Left ventricle myocardium inferior (tissue), 1 donor: ENCODE results near the gene THPO. TPM values are rescaled to one million over a fixed set of nuclear protein-coding genes. Genes with fewer than 3 reads are reported as not detected.
A peak's percentile ranks its signal among the peaks of the same experiment; 100 is the strongest.

Experiments used
- DNase-seq: peaks from one replicate; pipeline ENCODE4 v3.0.0-alpha.2; 2020
- H3K27ac ChIP-seq: fragments of 200-600 bp; replicated peaks from 2 replicates; pipeline ENCODE4 v1.8.0; 2021
- H3K27me3 ChIP-seq: fragments of 200-600 bp; 2 replicates; pipeline ENCODE4 v1.8.0; 2021; ENCODE audit warnings: low read depth
- H3K36me3 ChIP-seq: fragments of 200-600 bp; 2 replicates; pipeline ENCODE4 v1.8.0; 2021
- H3K4me1 ChIP-seq: fragments of 200-600 bp; 2 replicates; pipeline ENCODE4 v1.8.0; 2021
- H3K4me3 ChIP-seq: fragments of 200-600 bp; 2 replicates; pipeline ENCODE4 v1.8.0; 2021; ENCODE audit warnings: mild to moderate bottlenecking, moderate library complexity
- H3K9me3 ChIP-seq: fragments of 200-600 bp; replicated peaks from 2 replicates; pipeline ENCODE4 v1.8.0; 2021
- CTCF ChIP-seq: fragments of 200-600 bp; IDR thresholded peaks from 2 replicates; pipeline ENCODE4 v1.8.0; 2021; ENCODE audit warnings: antibody characterized with exemption, mild to moderate bottlenecking, borderline replicate concordance
- intact Hi-C: fragments of 100-400 bp; cut with micrococcal nuclease; formaldehyde crosslinking; loops from one replicate; pipeline ENCODE4 v1.11.0; 2022
- long read RNA-seq: library from polyadenylated mRNA; unstranded; transcript quantifications from one replicate; pipeline ENCODE4 v2.0.0, GENCODE V29; 2021
- total RNA-seq: library from RNA; stranded (reverse); fragmentation: NEBNext Ultra II Directional; extraction: Animal tissue kit (Norgen Biotek cat#: 25700); gene quantifications from one replicate; pipeline ENCODE4 v1.2.1, GENCODE V29; 2021
- donor health status: DM: no; HTN: yes; CAD: no; lungs with severe emphysema.

THPO gene
- 0.11 TPM for total RNA-seq
- long read RNA-seq, result 0 reads

- DNase-seq, result no peak
- H3K36me3 ChIP-seq, result no peaks in the 10 kb centered on the region
- TF ChIP-seq CTCF, result no peak
- H3K27me3 ChIP-seq, result peaks cover 89% of the 10 kb centered on the region
- intact Hi-C loops, result no loop called here
- no peaks in the 10 kb centered on the region for H3K9me3 ChIP-seq
- peak within 1 kb of the TSS; percentile 78 for H3K27ac ChIP-seq
- H3K4me1 ChIP-seq, result peaks cover 39% of the 10 kb centered on the region
- peak within 1 kb of the TSS; percentile 69 for H3K4me3 ChIP-seq
Observed at GRCh38 chr3:184377882-184378445, at the start of gene THPO. Gene THPO, minus strand, starts transcription at chr3:184378207. Its CDS starts 1,948 bp downstream, at chr3:184376259.

GRCh38 chr3:184426691-184427141 lies 48.7 kb upstream of the THPO start:
- no peak for DNase-seq
- Histone ChIP-seq H3K36me3 (no peaks in the 10 kb centered on the region), H3K9me3 (peaks cover 5% of the 10 kb centered on the region), H3K4me3 (no peak overlapping the region), H3K4me1 (no peaks in the 10 kb centered on the region), H3K27ac (no peak overlapping the region), H3K27me3 (peaks cover 22% of the 10 kb centered on the region)
- no peak for TF ChIP-seq CTCF
- intact Hi-C loops, result no loop called here

- no peak for TF ChIP-seq CTCF
- H3K4me1 ChIP-seq, result no peaks in the 10 kb centered on the region
- H3K27me3 ChIP-seq, result peaks cover 22% of the 10 kb centered on the region
- H3K9me3 ChIP-seq, result peaks cover 5% of the 10 kb centered on the region
- intact Hi-C loops, result no loop called here
- no peaks in the 10 kb centered on the region for H3K36me3 ChIP-seq
- H3K27ac ChIP-seq, result no peak overlapping the region
- no peak overlapping the region for H3K4me3 ChIP-seq
- no peak for DNase-seq
Observed at GRCh38 chr3:184423561-184423960, 45.6 kb upstream of the THPO start.

- Histone ChIP-seq H3K4me3 (no peak overlapping the region), H3K9me3 (peaks cover 5% of the 10 kb centered on the region), H3K4me1 (no peaks in the 10 kb centered on the region), H3K27me3 (peaks cover 2% of the 10 kb centered on the region), H3K36me3 (no peaks in the 10 kb centered on the region), H3K27ac (no peak overlapping the region)
- DNase-seq, result no peak
- intact Hi-C loops, result no loop called here
- TF ChIP-seq CTCF, result no peak
Observed at GRCh38 chr3:184419171-184419570, 41.2 kb upstream of the THPO start.

GRCh38 chr3:184417619-184418327 lies 39.8 kb upstream of the THPO start:
- DNase-seq, result peak; percentile 52
- H3K27me3 ChIP-seq, result no peaks in the 10 kb centered on the region
- no peak overlapping the region for H3K4me3 ChIP-seq
- H3K36me3 ChIP-seq, result no peaks in the 10 kb centered on the region
- no peaks in the 10 kb centered on the region for H3K4me1 ChIP-seq
- intact Hi-C loops, result no loop called here
- peak; percentile 83 for TF ChIP-seq CTCF
- peaks cover 5% of the 10 kb centered on the region for H3K9me3 ChIP-seq
- no peak overlapping the region for H3K27ac ChIP-seq
